ENCODE results near the gene ZNF653. TPM values are rescaled to one million over a fixed set of nuclear protein-coding genes. Genes with fewer than 3 reads are reported as not detected.
A peak's percentile ranks its signal among the peaks of the same experiment; 100 is the strongest.
"Not testable (repeated sequence)": the region's sequence is repeated elsewhere in the genome, so short reads cannot be mapped to it uniquely, and the experiment has no call there.

Gene ZNF653
- total RNA-seq, 1 donor from 2014 or later = 16.3 TPM

GRCh38 chr19:11444059-11444458, 61.6 kb downstream of the ZNF653 start:
- FAIRE-seq (no peak), DNase-seq (ENCODE audit: low spot score in 2 of 2) (no peak)

DNA sequence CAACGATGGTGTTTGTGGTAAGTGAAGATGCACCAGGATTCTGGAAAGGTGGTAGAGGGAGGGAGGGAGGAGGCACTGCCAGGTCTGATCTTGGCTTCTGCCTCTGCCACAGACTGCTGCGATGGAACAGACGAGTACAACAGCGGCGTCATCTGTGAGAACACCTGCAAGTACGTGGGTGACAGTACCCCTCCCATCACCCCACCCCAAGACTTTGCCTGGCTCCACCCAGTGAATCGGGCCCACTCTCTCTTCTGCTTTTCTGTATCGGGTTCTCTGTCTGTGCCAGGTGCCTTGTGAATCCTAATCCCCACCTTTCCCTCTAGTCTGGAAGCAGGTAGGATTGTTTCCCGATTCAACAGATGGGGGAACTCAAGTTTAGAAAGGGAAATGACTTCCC, 67.7 kb downstream of the ZNF653 start:
- no peak for FAIRE-seq
- no peak for DNase-seq (ENCODE audit: low spot score in 2 of 2)

- FAIRE-seq (no peak), DNase-seq (ENCODE audit: low spot score in 2 of 2) (peak in 1 of 2 donors; percentile 30)
Observed at GRCh38 chr19:11435833-11436313, 69.8 kb downstream of the ZNF653 start.

DNA sequence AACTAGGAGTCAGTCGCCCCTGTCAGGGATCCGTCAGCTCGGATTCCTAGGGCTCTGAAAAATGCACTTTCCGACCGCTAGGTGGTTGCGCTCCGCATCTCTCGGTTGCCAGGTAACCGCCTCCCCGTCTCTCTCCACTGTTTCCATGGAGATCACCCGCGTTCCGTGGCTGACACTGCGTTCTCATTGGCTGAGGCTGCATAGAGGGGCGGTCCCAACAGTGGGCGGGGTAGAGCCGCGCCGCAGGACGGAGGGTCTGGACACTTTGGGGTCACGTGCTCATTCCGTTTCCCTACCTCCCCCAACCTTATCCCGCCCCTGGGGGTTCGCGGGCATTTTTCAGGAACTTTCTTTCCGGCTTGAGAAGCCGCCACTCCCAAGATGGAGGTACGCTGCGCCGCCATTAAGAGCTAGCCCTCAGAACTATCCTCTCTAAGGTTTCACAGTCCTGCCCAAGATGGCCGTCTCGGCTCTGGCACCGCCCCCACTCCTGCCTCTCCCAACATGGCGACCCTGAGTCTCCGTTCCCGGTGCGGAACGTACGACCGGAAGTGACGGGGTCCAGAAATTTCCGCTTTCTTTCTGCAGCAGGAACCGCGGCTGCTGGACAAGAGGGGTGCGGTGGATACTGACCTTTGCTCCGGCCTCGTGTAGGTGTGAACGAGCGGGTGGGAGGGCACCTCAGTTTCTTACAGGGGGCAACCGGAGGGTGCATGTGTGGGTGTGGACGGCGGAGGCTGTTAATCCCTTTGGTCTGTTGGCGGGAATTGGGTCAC, 70.4 kb downstream of the ZNF653 start, which contains the start of the genes ODAD3 and PRKCSH:
ODAD3 (minus strand) TSS at position 65 of the 776 bp plus-strand sequence. CDS start 105 bp downstream, outside the sequence.
PRKCSH (plus strand) TSS at position 579 of the 776 bp plus-strand sequence. CDS start 483 bp downstream, outside the sequence.
- FAIRE-seq (peak; percentile 99), DNase-seq (ENCODE audit: low spot score in 2 of 2) (peak; percentile 95 to 98)

DNA sequence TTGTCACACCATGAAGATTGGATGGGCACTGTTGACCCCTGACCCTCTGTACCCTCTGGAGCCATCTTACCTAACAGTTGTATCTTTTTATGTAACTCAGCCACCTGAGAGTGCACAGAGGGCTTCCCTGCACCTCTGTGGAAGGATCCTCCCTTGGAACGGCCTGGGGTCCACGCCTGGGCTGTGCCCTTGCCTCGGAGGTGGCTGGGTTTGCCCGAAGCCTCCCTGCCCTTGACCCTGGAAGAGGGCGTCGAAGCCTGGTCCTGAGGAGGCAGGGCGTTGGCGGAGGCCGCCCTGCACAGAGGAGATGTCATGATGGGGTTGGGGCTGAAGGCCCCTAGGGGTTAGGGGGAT, 71.0 kb downstream of the ZNF653 start:
- FAIRE-seq (no peak), DNase-seq (ENCODE audit: low spot score in 2 of 2) (no peak)

GRCh38 chr19:11433526-11433925, 72.1 kb downstream of the ZNF653 start:
- not testable (repeated sequence) for FAIRE-seq

More at GRCh38 chr19:11433526-11433925, 72.1 kb downstream of the ZNF653 start:
- not testable (repeated sequence) for DNase-seq (ENCODE audit: low spot score in 2 of 2)

Small RNA genes within 50 kb of the gene (small RNA-seq; reads per million reads assigned to genes)
- 0.15 reads per million for gene MIR7974
- gene RN7SL833P = 0.13 reads per million

Other genes with a start within 250 kb of the ZNF653 start
- 4.1 TPM for gene DOCK6, start 243.3 kb downstream of the ZNF653 start, total RNA-seq
- not detected for gene TSPAN16, start 209.7 kb downstream of the ZNF653 start, total RNA-seq
- 21.6 TPM for gene RAB3D, start 166.2 kb downstream of the ZNF653 start, total RNA-seq
- gene TMEM205, start 159.6 kb downstream of the ZNF653 start, total RNA-seq = 27.7 TPM
- gene CCDC159, start 159.3 kb downstream of the ZNF653 start, total RNA-seq = 2.9 TPM
- 30.6 TPM for gene PLPPR2, start 150.4 kb downstream of the ZNF653 start, total RNA-seq
- gene SWSAP1, start 131.2 kb downstream of the ZNF653 start, total RNA-seq = 0.82 TPM
- 3.3 TPM for gene EPOR, start 121.5 kb downstream of the ZNF653 start, total RNA-seq
- gene RGL3, start 86.5 kb downstream of the ZNF653 start, total RNA-seq = 0.41 TPM
- 0.41 TPM for gene ODAD3, start 70.7 kb downstream of the ZNF653 start, total RNA-seq
- gene PRKCSH, start 70.2 kb downstream of the ZNF653 start, total RNA-seq = 39.1 TPM
- gene ELAVL3, start 24.8 kb downstream of the ZNF653 start, total RNA-seq = 98.2 TPM
- gene ECSIT, start 23.3 kb upstream of the ZNF653 start, total RNA-seq = 60.3 TPM
- 1.2 TPM for gene CNN1, start 33.0 kb upstream of the ZNF653 start, total RNA-seq
- gene ELOF1, start 53.4 kb upstream of the ZNF653 start, total RNA-seq = 19.2 TPM
- 0.41 TPM for gene ACP5, start 71.8 kb upstream of the ZNF653 start, total RNA-seq
- 106 TPM for gene ZNF627, start 91.6 kb upstream of the ZNF653 start, total RNA-seq
- 26.9 TPM for gene ZNF823, start 233.1 kb upstream of the ZNF653 start, total RNA-seq